ENCODE results near the gene FMNL3.

FMNL3 gene

DNA sequence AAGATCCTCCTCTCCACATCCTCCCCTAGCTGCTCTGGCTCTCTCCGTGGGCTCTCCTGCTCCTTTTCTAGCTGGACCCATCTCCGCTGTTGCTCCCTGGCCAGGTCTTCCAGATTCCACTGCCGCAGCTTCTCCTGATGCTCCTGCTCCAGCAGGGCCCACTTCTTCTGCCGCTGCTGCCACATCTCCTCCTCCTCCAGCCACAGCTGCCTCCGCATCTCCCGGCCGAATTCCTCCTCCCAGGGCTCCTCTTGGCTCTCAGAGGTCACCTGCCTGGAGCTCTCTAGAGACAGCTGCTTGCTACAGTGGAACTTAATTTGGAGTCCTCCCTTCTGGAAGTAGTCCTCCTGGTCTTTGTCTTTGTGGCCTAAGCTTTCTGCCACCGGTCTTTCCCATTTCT lies 107.2 kb downstream of the FMNL3 start:
- TF ChIP-seq, protein P1, sequence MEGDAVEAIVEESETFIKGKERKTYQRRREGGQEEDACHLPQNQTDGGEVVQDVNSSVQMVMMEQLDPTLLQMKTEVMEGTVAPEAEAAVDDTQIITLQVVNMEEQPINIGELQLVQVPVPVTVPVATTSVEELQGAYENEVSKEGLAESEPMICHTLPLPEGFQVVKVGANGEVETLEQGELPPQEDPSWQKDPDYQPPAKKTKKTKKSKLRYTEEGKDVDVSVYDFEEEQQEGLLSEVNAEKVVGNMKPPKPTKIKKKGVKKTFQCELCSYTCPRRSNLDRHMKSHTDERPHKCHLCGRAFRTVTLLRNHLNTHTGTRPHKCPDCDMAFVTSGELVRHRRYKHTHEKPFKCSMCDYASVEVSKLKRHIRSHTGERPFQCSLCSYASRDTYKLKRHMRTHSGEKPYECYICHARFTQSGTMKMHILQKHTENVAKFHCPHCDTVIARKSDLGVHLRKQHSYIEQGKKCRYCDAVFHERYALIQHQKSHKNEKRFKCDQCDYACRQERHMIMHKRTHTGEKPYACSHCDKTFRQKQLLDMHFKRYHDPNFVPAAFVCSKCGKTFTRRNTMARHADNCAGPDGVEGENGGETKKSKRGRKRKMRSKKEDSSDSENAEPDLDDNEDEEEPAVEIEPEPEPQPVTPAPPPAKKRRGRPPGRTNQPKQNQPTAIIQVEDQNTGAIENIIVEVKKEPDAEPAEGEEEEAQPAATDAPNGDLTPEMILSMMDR (IDR thresholded peaks at IDR 0.05; ENCODE audit: low read depth, low read length): no peak
- no peak overlapping the region for H3K4me3 ChIP-seq (replicated peaks in 1 of 2; ENCODE audit: low read depth in 2 of 2, low read length in 2 of 2)
- DNase-seq (ENCODE audit: low read depth in 2 of 2): no peak

DNA sequence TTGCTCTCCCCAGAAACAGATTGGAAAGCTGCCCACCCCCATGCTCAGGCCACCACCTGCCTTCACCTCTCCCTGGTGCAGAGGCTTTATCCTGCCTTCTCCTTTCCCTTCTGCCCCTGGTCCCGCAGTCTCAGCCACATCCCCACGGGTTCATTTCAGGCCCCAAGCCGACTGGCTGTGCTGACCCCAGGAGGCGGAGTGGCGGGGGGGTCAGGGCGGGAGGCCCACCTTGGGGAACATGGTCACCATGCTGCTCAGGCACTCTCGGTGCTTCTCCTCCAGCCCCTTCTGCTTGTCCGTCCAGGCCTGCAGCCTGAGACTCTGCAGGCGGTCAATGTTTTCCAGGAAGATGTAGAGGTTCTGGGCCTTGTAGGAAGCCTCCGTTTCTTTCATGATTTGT lies 108.7 kb downstream of the FMNL3 start:
- no peak for DNase-seq (ENCODE audit: low read depth in 2 of 2)
- no peak overlapping the region for H3K4me3 ChIP-seq (replicated peaks in 1 of 2; ENCODE audit: low read depth in 2 of 2, low read length in 2 of 2)
- TF ChIP-seq, protein P1 (IDR thresholded peaks at IDR 0.05; ENCODE audit: low read depth, low read length): no peak

DNA sequence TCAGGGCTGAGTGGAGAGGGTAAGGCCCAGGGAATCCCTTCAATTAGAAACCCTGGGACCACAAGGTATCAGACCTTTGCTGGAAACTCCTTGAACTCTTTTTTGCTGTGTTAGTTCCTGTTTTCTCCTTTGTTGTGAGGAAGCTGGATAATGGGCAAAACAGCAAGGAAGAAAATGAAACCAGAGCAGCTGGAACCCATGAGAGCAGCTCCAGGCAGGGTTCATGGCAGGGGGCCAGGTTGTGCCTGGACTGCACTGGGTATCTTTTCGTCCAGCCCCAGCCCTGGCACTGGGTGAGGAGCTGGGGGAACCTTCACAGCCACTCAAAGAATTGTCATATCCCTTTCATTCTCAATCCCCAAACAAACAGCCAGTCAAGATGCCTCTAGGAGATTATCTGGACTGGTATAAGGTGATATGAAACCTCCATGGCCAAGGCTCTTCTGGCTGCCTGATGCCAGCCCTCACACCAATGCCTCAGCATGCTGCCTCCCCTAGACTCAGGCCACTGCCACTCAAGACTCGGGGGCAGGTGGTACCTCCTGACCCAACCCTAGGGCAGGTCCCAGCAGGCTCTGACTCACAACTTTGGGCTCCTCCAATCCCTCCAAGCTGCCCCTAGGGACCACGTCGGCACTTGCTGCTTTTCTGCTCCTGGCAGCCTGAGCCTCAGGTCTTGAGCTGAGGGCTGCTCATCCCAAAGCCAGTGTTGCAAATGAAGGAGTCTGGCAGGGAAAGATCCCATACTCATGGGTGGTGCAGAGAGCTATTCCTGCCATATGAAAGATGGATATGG lies 118.3 kb downstream of the FMNL3 start:
- no peak overlapping the region for H3K4me3 ChIP-seq (replicated peaks in 1 of 2; ENCODE audit: low read depth in 2 of 2, low read length in 2 of 2)
- DNase-seq (ENCODE audit: low read depth in 2 of 2): peak; percentile 27 to 46
- TF ChIP-seq, protein P1 (IDR thresholded peaks at IDR 0.05; ENCODE audit: low read depth, low read length): no peak

DNA sequence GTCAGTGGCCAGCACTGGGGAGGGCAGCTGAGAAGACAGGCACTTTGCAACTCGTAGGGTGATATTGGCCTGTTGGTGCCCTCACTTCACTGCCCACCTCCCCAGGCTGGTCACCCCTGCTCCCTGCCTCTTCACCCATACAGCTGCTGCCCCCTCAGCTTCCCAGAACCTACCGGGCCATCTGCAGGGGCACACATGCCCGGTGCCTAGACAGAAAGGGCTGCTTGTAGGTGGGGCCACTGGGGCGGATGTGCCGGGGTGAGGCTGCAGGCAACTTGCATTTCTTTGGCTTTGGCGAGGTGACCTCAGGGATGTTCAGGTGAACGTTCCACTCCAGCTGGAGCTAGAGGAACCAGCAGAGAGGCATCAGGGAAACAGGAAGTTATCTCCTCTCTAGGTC lies 118.9 kb downstream of the FMNL3 start:
- DNase-seq (ENCODE audit: low read depth in 2 of 2): no peak
- TF ChIP-seq, protein P1 (IDR thresholded peaks at IDR 0.05; ENCODE audit: low read depth, low read length): no peak
- H3K4me3 ChIP-seq (replicated peaks in 1 of 2; ENCODE audit: low read depth in 2 of 2, low read length in 2 of 2): no peak overlapping the region

DNA sequence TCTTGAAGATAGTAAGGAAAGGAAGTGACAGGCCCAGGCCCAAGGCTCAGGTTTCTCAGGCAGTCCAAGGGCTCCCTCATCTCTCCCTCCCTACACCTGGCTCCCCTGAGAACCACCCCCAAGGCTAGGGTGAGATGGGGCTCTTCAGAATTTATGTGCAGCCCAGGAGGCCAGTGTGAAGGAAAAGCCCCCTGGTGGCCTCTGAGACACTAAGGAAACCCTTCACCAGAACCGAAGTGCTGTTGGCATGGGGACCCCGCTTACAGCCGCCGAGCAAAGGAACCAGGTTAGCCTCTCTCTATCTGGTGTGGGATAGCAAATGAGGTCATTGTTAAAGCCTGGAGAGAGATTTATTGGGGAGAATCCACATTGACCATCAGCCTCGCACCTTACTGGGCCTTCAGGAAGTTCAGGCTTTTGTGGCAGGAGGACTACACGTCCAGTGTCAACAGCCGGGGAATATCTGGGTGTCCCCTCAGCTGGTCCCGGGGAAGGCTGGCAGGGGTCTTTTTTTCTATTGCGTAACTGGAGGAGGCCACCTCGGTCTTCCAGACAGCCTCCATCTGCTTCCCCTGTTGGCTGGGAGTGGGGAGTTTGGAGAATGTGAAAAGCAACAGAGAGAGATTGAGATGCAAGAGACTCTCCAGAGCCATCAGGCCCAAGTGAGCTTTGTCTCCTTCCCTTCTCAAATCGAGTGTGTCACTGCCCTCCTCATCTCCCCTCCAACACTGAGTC lies 119.9 kb downstream of the FMNL3 start:
- TF ChIP-seq, protein P1 (IDR thresholded peaks at IDR 0.05; ENCODE audit: low read depth, low read length): no peak
- no peak for DNase-seq (ENCODE audit: low read depth in 2 of 2)
- no peak overlapping the region for H3K4me3 ChIP-seq (replicated peaks in 1 of 2; ENCODE audit: low read depth in 2 of 2, low read length in 2 of 2)

Data from cardiac fibroblast (primary cell).